Amniotic stem cell (primary cell): ENCODE data around the gene MYO18A.
"Not testable (repeated sequence)": the region's sequence is repeated elsewhere in the genome, so short reads cannot be mapped to it uniquely, and the experiment has no call there.

Source experiments
- DNase-seq: peaks from one replicate; lab custom pipeline; 2025; lab: John Stamatoyannopoulos, UW

The MYO18A gene

DNA sequence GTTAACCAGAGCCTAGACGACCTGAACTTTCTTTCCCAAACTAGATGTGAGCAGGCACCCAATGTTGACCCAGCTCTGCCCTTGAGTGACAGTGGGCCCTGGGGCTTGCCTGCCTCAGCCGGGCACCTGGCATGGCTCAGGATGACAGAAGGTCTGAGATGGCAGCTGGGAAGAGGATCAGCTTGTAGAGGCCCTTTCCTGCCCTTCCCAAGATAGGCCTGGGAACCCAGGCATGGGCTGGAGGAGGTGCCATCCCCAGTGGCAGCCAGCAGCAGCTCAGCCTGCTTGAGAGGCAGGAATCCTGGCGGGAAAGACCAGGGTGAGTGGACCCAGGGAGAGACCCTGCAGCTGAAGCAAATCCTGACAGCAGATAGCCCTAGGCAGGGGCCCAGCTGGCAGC, 78.2 kb downstream of the MYO18A start:
- no peak for DNase-seq

DNA sequence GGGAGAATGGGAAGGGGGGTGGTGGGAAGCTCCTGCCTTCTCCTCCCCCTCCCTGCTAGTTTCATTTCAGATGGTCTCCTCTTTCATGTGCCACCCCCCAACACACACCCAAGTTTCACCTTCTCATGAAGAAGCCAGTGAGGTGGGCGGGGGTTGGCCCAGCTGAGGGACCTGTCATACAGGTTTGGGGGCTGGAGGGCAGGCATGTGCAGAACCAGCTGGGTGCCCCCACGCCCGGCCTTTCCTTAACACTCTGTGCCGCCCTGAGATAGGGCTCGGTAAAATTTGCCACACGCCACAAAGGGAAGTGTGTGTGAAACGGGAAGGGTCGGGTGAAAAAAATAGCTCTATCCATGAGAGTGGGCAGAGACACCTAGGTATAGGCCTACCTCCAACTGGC, 79.9 kb downstream of the MYO18A start:
- DNase-seq = no peak

DNA sequence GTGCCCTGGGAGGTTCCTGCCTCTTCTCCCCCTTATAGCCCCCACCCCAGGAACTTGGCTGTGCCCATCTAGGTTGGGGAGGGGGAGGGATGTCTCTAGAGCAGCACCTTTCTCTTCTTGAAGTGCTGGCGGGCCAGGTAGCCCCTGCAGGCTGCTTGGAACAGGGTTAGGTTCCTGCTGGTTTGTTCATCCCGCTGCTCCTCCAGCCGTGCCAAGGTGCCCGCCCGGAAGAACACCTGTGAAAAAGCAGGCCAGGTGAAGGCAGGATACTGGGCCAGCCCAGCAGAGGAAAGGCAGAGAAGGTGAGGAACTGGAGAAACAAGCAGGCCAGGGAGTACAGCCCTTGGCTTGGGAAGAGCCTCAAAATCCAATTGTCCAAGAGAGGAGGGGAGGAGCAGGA, 80.7 kb downstream of the MYO18A start:
- DNase-seq = no peak

DNA sequence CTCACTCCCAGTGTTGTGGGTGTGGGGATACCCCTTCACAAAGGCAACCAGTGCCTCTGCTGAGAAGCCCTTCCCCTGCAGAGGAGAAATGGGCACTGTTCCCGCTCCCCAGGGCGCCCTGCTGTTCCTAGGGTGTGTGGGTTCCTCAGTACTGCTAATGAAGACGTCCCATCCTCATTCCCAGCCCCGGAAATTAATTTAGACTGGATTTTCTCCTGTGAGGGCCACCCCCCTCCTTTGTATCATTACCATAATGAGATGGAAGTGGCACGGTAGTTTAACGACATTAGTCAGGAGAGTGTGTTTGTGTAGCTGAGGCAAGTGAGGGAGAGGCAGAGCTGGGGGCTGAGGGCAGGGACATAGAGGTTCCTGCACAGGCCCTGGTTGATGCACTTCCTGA, 84.1 kb downstream of the MYO18A start:
- no peak for DNase-seq

DNA sequence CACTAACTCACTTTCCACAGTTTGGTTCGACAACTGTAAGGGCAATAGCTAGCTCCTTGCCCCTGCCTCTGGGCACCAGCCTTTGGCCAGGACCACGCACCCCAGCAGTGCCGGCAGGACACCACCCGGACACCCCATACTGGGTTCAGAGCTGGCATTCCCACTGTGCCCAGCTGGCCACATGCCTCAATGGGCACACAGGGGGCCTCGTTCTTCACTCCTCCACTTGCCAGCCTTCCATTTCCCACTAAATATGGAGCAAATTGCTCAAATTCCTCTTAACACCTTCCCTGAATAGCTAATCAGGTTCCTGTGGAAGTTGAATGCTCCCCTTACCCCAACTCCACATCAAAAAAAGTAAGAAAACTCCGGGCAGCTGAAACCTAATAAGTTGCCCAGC, 84.8 kb downstream of the MYO18A start:
- DNase-seq = no peak

DNA sequence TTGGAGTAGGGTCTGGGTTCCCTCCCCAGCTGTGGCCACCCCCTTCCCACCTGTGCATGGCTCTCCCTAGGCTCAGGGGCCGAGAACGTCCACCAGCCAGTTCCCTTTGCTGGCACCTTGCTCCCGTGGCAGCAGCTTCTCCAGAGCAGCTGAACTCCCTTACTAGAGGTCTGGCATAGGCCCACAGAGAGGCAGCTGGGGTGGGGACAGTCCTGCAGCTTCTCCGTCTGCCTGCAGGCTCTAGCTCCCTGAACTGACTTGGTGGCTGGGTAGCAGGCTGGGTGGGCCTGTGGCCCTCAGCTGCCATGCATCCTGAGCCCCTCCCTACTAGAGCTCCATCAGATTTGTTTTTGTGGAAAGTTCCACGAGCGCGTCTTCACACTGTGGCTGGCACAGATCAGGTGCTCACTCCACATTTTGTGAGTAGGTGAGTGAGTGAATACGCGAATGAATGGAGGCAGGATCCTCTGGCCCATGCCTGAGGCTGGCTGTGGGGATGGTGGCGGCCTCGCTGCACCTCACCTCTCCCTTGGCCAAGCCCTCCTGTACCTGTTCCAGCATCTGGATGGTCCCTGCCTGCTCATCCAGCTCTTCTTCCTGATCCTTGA, 86.0 kb downstream of the MYO18A start:
- no peak for DNase-seq

DNA sequence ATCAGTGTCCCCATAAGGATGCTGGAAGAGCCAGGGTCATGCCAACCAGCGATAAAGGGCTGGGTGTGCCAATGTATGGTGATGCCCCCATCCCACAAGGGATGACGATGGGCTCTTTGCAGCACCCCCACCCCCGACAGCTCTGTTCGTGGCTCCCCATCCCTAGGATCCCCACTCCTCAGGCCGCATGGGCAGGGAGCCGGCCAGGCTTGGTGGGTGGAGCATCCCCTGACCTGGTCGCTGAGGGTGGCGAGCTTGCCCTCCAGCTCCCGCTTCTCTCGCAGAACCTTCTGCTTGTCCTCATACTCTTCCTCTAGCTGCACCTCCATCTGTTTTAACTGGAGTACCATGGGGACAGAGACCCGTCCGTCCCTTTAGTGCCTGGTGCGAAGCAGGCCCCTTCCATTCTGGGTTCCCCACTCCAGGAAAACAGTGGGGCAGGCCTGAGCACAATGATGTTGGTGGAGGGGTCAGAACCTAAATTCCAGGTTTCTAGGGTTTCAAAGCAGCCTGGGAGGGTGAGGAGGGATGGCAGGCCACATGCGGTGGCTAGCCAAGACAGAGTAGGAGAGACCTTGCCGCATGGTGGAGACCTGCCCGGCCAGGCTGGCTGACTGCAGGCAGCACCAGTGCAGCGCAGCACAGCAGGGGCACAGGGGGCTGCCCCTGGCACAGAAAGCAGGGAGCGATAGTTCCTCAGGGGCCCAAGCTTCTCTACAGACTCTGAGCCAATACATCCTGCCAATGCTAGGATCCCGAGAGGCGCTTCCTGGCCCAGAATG, 86.9 kb downstream of the MYO18A start:
- DNase-seq = no peak

DNA sequence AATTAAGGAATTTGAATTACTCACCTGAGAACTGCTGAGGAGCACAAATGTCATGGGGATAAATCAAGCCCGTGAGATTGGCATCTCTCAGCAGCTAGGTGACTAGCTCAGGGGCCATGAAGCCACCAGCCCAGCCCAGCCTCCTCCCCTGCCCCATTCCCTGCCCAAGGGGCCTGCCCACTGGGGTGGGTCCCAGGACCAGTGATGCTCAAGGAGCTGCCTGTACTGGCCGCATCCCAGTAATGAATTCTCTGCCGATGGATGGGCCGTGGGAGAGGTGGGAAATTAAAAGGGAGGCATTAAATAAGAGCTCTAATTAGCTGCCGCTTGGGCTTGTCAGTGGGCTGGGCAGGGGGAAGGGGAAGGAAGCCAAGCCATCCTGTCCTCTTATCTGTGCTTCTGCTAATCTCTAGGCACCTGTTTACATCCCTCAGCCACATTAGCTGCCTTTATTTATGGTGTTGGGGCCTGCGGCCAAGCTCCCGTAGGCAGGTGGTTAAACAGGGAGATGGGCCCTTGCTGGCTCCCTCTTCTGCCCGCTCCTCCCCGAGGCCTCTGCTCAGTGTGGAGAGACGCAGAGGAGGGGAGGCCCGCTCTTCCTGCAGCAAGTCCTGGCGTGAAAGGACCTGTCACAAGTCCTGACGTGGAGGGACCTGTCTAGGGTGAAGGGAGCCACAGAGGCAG, 88.5 kb downstream of the MYO18A start:
- DNase-seq = no peak

DNA sequence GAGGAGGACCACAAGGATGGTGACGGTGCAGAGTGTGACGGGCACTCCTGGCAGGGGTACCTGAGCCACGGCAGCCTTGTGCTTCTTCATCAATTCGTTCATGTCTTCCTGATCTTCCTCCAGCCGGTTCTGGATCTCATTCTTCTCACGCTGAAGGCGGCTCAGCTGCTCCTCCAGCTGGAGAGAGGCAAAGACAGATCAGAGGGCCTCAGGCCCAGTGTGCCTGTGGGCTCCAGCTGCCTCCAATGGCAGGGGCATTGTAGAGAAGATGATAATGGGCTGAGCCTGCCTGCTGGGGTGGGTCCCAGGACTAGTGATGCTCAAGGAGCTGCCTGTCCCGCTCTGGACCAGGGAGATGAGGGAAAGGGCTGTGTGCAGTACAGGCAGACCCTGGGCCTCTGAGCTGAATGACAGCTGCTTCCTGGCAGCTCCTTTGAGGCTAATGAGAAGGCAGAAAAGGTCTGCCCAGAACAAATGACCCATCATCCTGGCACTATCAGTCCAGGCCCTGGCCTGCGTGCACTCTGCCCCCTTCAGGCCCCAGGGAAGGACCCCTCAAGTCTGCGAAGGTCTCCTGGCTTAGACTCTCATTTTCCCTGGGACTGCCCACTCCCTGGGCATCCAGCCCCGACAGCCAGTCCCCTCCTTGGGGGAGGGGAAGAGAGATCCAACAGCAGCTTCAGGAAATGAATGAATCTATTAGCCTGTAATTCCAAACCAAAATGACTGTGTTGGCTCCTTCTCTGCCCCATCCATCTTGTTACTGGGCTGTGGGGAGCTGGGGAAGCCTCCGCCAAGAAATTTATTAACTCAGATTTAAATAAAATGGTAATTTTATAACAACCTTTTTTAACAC, 89.2 kb downstream of the MYO18A start:
- no peak for DNase-seq

DNA sequence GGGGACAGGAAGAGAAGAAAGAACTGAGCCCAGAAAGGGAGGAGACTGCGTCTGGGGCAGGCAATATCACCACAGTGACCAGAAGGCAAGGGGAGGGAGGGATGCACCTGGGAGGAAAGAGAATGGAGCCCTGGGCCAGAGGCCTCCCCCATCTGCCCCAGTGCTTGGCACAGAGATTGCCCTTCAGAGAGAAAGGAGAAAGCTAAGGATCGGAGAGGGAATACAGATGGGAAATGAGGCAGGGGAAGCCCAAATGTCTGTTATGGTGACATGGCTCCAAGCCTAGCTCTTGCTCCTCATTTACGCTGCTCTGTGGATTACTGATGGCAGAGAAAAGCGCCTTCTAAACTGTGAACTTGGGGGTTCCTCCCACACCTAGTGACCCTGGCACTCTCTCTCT, 90.1 kb downstream of the MYO18A start:
- DNase-seq = no peak

DNA sequence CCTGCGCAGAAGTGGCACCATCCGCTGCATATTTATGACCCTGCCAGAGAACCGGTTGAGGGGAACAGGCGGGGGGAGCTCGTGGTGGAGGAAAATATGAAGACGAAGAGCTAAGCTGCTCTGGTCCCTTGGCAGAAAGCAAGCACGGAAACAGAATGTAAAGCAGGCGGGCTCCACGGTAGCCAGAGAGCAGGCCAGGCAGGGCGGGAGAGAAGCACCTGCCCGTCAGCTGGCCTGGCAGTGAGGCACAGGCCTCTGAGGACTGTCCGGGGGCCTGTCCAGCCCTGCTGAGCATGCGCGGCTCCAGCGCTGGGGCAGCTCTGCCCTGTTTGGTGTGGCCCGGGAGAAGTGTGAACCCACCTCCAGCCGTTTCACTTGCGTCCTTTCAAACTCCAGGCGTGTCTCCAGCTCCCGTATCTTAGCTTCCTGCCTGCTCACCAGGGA, 90.6 kb downstream of the MYO18A start:
- DNase-seq = no peak

DNA sequence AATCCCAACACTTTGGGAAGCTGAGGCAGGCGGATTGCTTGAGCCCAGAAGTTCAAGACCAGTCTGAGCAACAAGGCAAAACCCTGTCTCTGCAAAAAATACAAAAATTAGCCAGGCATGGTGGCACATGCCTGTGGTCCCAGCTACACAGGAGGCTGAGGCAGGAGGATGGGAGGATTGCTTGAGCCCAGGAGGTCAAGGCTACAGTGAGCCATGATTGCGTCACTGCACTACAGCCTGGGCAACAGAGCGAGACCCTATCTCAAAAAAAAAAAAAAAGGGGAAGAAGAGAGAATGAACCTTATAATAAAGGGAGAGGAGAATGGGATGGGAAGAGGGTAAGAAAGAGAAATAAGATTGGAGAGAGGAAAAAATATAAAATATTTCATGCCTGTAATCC, 91.4 kb downstream of the MYO18A start:
- DNase-seq = not testable (repeated sequence)

DNA sequence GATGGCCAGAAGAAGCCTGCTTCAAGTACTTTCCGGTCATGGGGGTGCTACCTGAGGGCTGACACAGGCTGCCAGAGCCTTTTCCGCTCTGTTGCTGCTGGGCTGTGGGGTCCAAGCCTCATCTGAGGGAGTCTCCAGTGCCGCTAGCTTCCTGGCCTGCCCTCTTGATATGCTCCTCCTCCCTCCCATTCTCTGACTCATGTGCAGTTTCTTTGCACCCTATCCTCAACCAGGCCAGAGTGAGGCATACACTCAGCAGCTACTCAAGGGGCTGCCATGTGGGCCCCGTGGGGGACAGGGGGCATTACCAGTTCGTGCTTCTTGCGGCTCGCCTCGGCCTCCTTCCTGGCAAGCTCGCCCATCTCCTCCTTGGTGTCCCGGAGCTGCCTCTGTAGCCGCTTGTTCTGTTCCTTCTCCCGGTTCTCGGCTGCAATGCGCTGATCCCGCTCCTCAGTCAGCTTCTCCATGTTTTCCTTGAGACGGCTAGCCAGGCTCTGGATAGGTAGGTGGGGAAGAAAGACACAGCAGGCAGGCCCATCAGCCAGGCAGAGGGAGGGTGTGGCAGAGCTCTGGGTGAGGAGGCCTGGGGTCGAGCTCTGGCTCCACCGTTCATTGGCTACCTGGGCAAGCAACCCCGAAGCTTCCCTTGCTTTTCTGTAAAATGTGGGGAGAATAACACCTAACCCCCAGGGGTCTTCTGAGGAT, 93.4 kb downstream of the MYO18A start:
- DNase-seq = no peak

DNA sequence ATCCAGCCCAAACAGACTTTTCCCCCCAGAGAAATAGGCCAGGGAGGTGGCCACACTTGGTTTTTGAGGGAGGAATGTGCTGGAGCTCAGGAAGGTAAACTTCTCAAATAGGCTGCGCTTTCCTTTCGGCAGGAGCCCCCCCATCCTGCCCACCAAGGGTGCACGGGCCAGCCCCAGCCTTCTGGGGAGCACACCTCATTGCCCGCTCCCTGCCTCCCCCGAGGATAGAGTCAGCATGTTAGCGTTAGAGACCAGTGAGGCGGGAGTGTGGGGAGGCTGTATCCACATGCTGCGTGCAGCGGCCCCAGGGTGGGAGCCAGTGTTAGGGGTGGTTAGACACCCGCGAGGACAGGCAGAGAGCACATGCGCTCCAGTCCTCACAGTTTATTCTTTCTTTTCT, 95.0 kb downstream of the MYO18A start:
- no peak for DNase-seq

DNA sequence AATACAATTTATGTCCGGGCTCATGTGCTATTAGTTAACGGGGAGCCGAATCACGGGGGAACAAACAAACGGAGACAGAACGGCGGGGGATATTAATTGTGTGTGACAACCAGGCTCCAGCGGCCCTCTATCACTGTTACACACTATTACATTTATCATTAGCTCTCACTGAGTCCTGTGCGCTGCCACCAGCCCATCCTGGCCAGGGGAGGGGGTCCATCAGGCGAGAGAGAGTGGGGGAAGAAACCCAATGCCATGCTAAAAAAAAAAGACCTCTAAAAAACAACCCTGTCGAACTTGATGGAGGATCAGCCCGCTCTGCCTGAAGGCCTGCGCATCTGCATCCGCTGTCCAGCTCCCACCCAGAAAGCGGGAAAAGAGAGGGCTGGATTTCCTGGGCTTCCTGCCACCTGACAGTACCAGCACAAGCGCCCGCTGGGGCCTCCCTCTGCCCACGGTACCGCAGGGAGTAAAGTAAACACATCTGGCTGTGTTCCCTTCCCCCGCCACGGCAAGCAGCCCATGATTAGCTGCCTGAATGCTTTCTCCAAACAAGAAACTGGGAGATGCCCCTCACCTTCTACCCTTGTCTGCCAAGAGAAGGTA, 95.6 kb downstream of the MYO18A start:
- DNase-seq = no peak

DNA sequence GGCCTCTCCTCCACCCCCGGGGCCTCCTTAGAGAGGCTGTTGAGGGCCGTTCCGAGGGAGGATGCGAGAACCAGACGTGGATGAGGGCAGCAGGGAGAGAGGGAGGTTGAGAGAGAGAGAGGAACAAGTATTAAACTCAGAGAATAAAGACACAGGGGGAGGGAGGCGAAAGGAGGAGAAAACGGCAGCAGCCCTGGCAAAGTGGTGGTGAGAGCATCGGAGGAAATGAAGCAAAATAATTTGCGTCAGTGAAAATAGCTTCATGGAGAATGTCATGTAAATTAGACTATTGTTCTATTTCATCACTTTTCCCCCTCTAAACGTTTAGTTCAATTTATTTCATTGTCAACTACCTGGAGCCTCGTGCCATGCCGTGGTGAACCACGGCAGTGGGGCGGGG, 99.2 kb downstream of the MYO18A start:
- DNase-seq = no peak

DNA sequence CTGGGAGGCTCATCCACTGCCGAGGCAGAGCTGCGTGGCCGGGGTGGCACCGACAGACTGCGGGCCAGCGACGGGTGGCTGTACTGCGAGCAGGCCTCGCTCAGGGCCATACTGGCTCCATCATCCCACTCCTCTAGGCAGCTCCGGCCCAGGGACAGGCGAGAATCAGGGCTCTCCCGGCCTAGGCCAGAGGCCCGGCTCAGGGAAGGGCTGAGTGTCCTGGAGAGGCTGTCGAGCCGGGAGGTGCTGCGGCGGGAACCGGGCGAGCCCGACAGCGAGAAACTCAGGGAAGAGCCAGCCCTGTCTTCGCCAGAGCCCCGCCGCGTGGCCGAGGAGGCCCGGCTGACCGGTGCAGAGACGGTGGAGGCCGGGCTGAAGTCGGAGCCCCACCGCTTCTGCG, 99.9 kb downstream of the MYO18A start:
- DNase-seq = no peak

DNA sequence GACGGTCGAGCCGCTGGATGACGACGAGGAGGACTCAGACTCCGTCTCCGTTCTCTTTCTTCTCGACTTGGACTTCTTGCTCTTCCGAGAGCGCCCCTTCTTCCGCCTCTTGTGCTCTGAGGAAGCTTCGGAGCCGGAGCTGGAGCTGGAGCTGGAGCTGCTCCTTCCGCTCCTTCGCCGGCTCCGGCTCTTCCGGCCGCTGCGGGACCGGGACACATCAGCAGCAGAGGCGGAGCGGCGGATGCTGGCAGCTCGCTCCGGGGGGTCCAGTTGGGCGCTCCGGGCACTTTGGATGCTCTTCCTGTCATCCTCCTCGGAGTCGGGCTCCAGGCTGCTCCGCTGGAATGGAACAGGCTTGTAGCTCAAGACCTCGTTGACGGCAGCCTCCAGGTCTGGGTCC, 100.3 kb downstream of the MYO18A start:
- DNase-seq = no peak

DNA sequence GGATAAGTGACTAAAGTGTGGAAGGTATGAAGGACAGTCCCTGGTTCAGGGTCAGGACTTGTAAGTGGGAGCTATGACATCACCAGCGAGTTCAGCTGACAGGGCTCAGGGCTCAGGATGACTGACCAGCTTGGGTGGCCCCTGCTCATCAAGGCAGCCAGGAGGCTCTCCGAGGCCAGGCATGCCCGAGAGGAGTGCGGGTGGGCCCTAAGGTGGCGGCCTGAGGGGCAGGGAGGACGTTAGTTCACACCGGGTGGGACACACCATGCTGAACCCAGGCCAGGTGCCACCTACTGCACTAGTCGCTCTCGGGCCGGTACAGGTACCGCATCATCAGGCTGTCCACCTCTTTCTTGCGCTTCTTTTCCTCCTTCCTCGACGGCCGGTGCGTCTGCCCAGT, 100.8 kb downstream of the MYO18A start:
- no peak for DNase-seq

DNA sequence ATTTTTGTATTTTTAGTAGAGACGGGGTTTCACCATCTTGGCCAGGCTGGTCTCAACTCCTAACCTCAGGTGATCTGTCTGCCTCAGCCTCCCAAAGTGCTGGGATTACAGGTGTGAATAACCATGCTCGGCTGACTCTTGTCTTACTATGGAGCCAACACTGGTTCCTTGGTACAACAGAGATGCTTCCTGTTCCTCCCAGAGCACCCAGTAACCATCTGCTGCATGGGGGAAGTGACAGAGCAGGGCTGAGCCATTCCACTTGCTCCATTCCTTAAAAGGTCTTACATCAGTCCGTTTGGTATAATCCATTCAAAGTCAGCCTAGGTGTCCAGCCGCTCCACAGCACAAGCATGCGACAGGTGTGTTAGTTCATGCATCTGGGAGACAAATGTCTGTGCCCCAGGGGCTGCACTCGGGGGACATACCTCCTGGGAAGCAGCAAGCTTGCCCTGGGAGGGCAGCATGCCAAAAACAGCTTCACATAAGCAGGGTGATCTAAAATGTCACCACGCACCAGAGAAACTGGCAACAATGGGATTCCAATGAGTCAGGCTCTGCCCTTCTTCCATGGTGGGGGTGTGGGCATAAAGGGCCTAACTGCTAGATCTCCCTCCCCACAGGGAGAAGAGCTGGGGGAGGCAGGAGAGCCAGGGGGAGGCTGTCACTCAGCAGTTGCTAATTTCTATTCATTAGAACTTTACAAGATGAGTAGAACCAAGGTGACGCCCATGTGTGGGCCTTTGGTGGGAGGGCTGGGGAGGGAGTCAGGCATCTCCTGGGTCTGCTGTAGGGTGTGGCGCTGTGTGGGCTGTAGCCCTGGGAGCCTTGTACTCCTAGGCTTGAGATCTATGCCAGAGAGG, 101.8 kb downstream of the MYO18A start:
- DNase-seq = peak; percentile 28
